ENCODE data around the gene HACD3. TPM values are rescaled to one million over a fixed set of nuclear protein-coding genes. Genes with fewer than 3 reads are reported as not detected.

Gene HACD3
- total and polyA plus RNA-seq, 2 of the 13 experiments (the other 11 are each of a cell fraction or from before 2014, with no cell fraction given) = 73.6 to 161 TPM

GRCh38 chr15:65610871-65611718 lies 80.8 kb downstream of the HACD3 start, which contains the start of gene INTS14 (continued):
- TF ChIP-seq ZUFSP (CRISPR knock-in tag; IDR thresholded peaks at IDR 0.05; ENCODE audit: borderline replicate concordance) (no peak), ZNF777 (CRISPR knock-in tag; IDR thresholded peaks at IDR 0.05) (peak; percentile 70), MIER3 (CRISPR knock-in tag; IDR thresholded peaks at IDR 0.05; ENCODE audit: borderline replicate concordance) (peak; percentile 96), ZNF383 (CRISPR knock-in tag; IDR thresholded peaks at IDR 0.05; ENCODE audit: borderline replicate concordance) (no peak), NR2F2 (IDR thresholded peaks at IDR 0.05; ENCODE audit: borderline replicate concordance, low read depth) (0 out of 2 replicates have a peak, but pooled peaks have one; percentile 14), DR1 (CRISPR knock-in tag; IDR thresholded peaks at IDR 0.05) (peak; percentile 86), ZMYM3 (CRISPR knock-in tag; IDR thresholded peaks at IDR 0.05) (peak; percentile 89), ZNF772 (CRISPR knock-in tag; IDR thresholded peaks at IDR 0.05) (peak; percentile 88), NCOR1 (IDR thresholded peaks at IDR 0.05; ENCODE audit: borderline replicate concordance, low read length) (0 out of 2 replicates have a peak, but pooled peaks have one; percentile 40), NFE2 (CRISPR knock-in tag; IDR thresholded peaks at IDR 0.05) (no peak), RBM39 (IDR thresholded peaks at IDR 0.05; ENCODE audit: low read depth, low read length, poor library complexity, severe bottlenecking) (peak; percentile 99), SRF (IDR thresholded peaks at IDR 0.05; ENCODE audit: low read depth, low read length) (peak; percentile 44), ZNF775 (CRISPR knock-in tag; IDR thresholded peaks at IDR 0.05; ENCODE audit: borderline replicate concordance) (peak; percentile 98), NR0B2 (CRISPR knock-in tag; IDR thresholded peaks at IDR 0.05) (no peak; the same call in 1 of the 2 replicates), KDM2A (CRISPR knock-in tag; IDR thresholded peaks at IDR 0.05; ENCODE audit: borderline replicate concordance, low read depth) (peak; percentile 100), GATA4 (IDR thresholded peaks at IDR 0.05; ENCODE audit: borderline replicate concordance, low read depth) (peak; percentile 25; the same call in 1 of the 2 replicates), ZSCAN29 (CRISPR knock-in tag; conservative IDR thresholded peaks at IDR 0.05) (peak; percentile 85; the same call in 1 of the 2 replicates), MED13 (CRISPR knock-in tag; IDR thresholded peaks at IDR 0.05) (peak; percentile 46; the same call in 1 of the 2 replicates), PHF8 (CRISPR knock-in tag; IDR thresholded peaks at IDR 0.05) (peak; percentile 97), ZBTB46 (CRISPR knock-in tag; IDR thresholded peaks at IDR 0.05; ENCODE audit: borderline replicate concordance) (peak; percentile 68; the same call in 1 of the 2 replicates), FOXC1 (CRISPR knock-in tag; IDR thresholded peaks at IDR 0.05; ENCODE audit: borderline replicate concordance) (peak; percentile 79; the same call in 1 of the 2 replicates)
- TF ChIP-seq, protein P1, sequence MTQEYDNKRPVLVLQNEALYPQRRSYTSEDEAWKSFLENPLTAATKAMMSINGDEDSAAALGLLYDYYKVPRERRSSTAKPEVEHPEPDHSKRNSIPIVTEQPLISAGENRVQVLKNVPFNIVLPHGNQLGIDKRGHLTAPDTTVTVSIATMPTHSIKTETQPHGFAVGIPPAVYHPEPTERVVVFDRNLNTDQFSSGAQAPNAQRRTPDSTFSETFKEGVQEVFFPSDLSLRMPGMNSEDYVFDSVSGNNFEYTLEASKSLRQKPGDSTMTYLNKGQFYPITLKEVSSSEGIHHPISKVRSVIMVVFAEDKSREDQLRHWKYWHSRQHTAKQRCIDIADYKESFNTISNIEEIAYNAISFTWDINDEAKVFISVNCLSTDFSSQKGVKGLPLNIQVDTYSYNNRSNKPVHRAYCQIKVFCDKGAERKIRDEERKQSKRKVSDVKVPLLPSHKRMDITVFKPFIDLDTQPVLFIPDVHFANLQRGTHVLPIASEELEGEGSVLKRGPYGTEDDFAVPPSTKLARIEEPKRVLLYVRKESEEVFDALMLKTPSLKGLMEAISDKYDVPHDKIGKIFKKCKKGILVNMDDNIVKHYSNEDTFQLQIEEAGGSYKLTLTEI (CRISPR knock-in tag; conservative IDR thresholded peaks at IDR 0.05) = no peak

Measured in HepG2 (cell line).